ENCODE data around the gene PDLIM1.

DNA sequence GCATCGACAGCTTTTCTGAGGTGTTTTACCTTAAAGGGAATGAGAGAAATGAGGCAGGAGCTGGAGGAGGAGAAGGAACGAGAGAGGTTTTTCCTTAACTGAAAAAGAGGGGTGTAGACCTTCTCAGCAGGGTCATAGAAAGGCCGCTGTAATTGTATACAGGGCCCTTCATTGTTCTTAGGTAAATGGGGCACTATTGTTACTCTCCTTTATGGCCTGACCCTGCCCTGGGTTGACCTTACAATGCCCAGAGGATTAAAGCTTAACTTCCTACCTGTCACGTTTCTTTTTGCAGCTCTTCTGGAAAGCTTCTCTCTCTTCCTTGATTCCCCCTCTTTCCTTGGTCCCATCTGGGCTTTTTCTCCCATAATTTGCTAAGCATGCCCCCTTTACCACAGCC, 13.7 kb upstream of the PDLIM1 start:
- TF ChIP-seq, protein P1, sequence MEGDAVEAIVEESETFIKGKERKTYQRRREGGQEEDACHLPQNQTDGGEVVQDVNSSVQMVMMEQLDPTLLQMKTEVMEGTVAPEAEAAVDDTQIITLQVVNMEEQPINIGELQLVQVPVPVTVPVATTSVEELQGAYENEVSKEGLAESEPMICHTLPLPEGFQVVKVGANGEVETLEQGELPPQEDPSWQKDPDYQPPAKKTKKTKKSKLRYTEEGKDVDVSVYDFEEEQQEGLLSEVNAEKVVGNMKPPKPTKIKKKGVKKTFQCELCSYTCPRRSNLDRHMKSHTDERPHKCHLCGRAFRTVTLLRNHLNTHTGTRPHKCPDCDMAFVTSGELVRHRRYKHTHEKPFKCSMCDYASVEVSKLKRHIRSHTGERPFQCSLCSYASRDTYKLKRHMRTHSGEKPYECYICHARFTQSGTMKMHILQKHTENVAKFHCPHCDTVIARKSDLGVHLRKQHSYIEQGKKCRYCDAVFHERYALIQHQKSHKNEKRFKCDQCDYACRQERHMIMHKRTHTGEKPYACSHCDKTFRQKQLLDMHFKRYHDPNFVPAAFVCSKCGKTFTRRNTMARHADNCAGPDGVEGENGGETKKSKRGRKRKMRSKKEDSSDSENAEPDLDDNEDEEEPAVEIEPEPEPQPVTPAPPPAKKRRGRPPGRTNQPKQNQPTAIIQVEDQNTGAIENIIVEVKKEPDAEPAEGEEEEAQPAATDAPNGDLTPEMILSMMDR (IDR thresholded peaks at IDR 0.05; ENCODE audit: low read length) = no peak
- TF ChIP-seq EZH2 (IDR thresholded peaks at IDR 0.05; ENCODE audit: borderline replicate concordance, low read length) = no peak
